Measurements from ENCODE around the gene DENND4A. TPM values are rescaled to one million over a fixed set of nuclear protein-coding genes. Genes with fewer than 3 reads are reported as not detected.
"Not testable (repeated sequence)": the region's sequence is repeated elsewhere in the genome, so short reads cannot be mapped to it uniquely, and the experiment has no call there.

Gene DENND4A
- total and polyA plus RNA-seq, 9 donors: 10.2 to 63.9 (median 50.2) TPM

- H3K27me3 ChIP-seq: no peaks in the 10 kb centered on the region
- TF ChIP-seq EP300 (IDR thresholded peaks at IDR 0.05) (no peak), POLR2A (IDR thresholded peaks at IDR 0.05) (no peak), CTCF (IDR thresholded peaks at IDR 0.05) (no peak)
- H3K4me1 ChIP-seq (ENCODE audit: insufficient read depth): no peaks in the 10 kb centered on the region
- no peaks in the 10 kb centered on the region for H3K9me3 ChIP-seq
- WGBS, 3 donors: 68 to 78% (median 77%) methylated on average over 5 of the region's 5 CpGs
- H3K27ac ChIP-seq: no peak overlapping the region
- no peak for DNase-seq
- no peaks in the 10 kb centered on the region for H3K36me3 ChIP-seq
- intact Hi-C loops (cut with DNase I): no loop called here
- no peak overlapping the region for H3K4me3 ChIP-seq
These were observed 172.3 kb downstream of the DENND4A start for GRCh38 chr15:65619626-65620290.

- TF ChIP-seq POLR2A (IDR thresholded peaks at IDR 0.05) (no peak), EP300 (IDR thresholded peaks at IDR 0.05) (no peak), CTCF (IDR thresholded peaks at IDR 0.05) (no peak)
- no peak overlapping the region for H3K4me3 ChIP-seq
- no peaks in the 10 kb centered on the region for H3K36me3 ChIP-seq
- no peak for DNase-seq
- no peak overlapping the region for H3K27ac ChIP-seq
- intact Hi-C loops (cut with DNase I): no loop called here
- no peaks in the 10 kb centered on the region for H3K4me1 ChIP-seq (ENCODE audit: insufficient read depth)
- no peaks in the 10 kb centered on the region for H3K27me3 ChIP-seq
- 61 to 67% (median 64%) methylated on average over 5 of the region's 5 CpGs for WGBS, 3 donors
- H3K9me3 ChIP-seq: no peaks in the 10 kb centered on the region
These were observed 173.5 kb downstream of the DENND4A start for GRCh38 chr15:65618560-65619109.

GRCh38 chr15:65615887-65616286 lies 176.2 kb downstream of the DENND4A start:
- H3K9me3 ChIP-seq; H3K4me1 ChIP-seq (ENCODE audit: insufficient read depth); H3K36me3 ChIP-seq; H3K27ac ChIP-seq; intact Hi-C loops (cut with DNase I); DNase-seq; H3K27me3 ChIP-seq; H3K4me3 ChIP-seq: not testable (repeated sequence)
- WGBS, 3 donors: 92 to 97% (median 94%) methylated on average over 1 of the region's 1 CpG

- TF ChIP-seq POLR2A (IDR thresholded peaks at IDR 0.05) (no peak), CTCF (IDR thresholded peaks at IDR 0.05) (no peak), EP300 (IDR thresholded peaks at IDR 0.05) (no peak)
- WGBS, 3 donors: 76 to 85% (median 77%) methylated on average over 6 of the region's 6 CpGs
- Histone ChIP-seq H3K9me3 (no peaks in the 10 kb centered on the region), H3K4me1 (ENCODE audit: insufficient read depth) (peaks cover 14% of the 10 kb centered on the region), H3K4me3 (no peak overlapping the region), H3K27ac (no peak overlapping the region), H3K27me3 (no peaks in the 10 kb centered on the region), H3K36me3 (no peaks in the 10 kb centered on the region)
- intact Hi-C loops (cut with DNase I): no loop called here
- no peak for DNase-seq
These were observed 178.9 kb downstream of the DENND4A start for GRCh38 chr15:65612949-65613744.

- H3K4me3 ChIP-seq: no peak overlapping the region
- DNase-seq: no peak
- TF ChIP-seq CTCF (IDR thresholded peaks at IDR 0.05) (no peak), EP300 (IDR thresholded peaks at IDR 0.05) (no peak), POLR2A (IDR thresholded peaks at IDR 0.05) (no peak)
- WGBS, 3 donors: 62 to 70% (median 63%) methylated on average over 2 of the region's 2 CpGs
- no peaks in the 10 kb centered on the region for H3K9me3 ChIP-seq
- no peak overlapping the region for H3K27ac ChIP-seq
- intact Hi-C loops (cut with DNase I): no loop called here
- H3K4me1 ChIP-seq (ENCODE audit: insufficient read depth): peaks cover 14% of the 10 kb centered on the region
- no peaks in the 10 kb centered on the region for H3K27me3 ChIP-seq
- H3K36me3 ChIP-seq: no peaks in the 10 kb centered on the region
These were observed 179.5 kb downstream of the DENND4A start for GRCh38 chr15:65612616-65612946.
